ENCODE results near the gene HPN. TPM values are rescaled to one million over a fixed set of nuclear protein-coding genes. Genes with fewer than 3 reads are reported as not detected.

The HPN gene
- total and polyA plus RNA-seq, 2 of the 13 experiments (the other 11 are each of a cell fraction or from before 2014, with no cell fraction given): 46.7 to 261 TPM

DNA sequence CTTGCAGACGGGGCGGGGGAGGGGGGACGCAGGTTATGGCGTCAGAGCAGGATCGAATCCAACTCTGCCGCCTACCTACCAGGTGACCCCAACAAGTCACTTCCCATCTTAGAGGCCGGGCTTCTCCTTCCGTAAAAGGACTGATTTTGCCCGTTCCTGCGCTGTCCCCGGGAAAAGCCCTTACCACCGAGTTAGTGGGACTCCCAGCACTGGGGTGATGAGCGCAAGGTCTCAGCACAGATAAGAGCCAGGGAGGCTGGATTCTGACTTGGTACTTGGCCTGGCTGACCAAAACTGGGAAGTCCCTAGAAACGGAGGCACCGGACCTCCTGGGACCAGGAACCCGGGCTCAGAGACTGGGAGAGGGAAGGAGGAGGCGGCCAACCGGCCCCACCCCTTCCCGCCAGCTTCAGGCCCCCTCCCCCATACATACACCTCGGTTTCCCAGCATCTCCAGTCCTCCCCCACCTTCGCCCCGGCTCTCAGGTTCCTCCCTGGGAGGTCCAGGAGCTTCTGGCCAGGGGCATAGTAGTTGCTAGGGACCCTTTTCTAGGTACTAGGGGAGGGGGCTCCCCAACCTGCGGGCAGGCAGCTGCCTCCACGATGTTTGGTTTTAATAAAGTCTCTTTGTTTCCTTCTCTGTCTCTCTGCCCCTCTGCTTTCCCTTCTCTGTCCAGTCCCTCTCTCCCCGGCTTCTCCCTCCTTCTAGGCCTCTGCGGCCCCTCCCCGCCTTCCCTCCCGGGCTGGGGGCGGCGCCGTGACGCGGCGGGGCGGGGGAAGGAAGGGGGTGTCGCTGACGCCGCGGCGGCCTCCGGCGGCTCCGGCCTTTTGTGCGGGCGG, 41.8 kb upstream of the HPN start, which contains the start of gene GRAMD1A (continued):
- TF ChIP-seq, protein P1, sequence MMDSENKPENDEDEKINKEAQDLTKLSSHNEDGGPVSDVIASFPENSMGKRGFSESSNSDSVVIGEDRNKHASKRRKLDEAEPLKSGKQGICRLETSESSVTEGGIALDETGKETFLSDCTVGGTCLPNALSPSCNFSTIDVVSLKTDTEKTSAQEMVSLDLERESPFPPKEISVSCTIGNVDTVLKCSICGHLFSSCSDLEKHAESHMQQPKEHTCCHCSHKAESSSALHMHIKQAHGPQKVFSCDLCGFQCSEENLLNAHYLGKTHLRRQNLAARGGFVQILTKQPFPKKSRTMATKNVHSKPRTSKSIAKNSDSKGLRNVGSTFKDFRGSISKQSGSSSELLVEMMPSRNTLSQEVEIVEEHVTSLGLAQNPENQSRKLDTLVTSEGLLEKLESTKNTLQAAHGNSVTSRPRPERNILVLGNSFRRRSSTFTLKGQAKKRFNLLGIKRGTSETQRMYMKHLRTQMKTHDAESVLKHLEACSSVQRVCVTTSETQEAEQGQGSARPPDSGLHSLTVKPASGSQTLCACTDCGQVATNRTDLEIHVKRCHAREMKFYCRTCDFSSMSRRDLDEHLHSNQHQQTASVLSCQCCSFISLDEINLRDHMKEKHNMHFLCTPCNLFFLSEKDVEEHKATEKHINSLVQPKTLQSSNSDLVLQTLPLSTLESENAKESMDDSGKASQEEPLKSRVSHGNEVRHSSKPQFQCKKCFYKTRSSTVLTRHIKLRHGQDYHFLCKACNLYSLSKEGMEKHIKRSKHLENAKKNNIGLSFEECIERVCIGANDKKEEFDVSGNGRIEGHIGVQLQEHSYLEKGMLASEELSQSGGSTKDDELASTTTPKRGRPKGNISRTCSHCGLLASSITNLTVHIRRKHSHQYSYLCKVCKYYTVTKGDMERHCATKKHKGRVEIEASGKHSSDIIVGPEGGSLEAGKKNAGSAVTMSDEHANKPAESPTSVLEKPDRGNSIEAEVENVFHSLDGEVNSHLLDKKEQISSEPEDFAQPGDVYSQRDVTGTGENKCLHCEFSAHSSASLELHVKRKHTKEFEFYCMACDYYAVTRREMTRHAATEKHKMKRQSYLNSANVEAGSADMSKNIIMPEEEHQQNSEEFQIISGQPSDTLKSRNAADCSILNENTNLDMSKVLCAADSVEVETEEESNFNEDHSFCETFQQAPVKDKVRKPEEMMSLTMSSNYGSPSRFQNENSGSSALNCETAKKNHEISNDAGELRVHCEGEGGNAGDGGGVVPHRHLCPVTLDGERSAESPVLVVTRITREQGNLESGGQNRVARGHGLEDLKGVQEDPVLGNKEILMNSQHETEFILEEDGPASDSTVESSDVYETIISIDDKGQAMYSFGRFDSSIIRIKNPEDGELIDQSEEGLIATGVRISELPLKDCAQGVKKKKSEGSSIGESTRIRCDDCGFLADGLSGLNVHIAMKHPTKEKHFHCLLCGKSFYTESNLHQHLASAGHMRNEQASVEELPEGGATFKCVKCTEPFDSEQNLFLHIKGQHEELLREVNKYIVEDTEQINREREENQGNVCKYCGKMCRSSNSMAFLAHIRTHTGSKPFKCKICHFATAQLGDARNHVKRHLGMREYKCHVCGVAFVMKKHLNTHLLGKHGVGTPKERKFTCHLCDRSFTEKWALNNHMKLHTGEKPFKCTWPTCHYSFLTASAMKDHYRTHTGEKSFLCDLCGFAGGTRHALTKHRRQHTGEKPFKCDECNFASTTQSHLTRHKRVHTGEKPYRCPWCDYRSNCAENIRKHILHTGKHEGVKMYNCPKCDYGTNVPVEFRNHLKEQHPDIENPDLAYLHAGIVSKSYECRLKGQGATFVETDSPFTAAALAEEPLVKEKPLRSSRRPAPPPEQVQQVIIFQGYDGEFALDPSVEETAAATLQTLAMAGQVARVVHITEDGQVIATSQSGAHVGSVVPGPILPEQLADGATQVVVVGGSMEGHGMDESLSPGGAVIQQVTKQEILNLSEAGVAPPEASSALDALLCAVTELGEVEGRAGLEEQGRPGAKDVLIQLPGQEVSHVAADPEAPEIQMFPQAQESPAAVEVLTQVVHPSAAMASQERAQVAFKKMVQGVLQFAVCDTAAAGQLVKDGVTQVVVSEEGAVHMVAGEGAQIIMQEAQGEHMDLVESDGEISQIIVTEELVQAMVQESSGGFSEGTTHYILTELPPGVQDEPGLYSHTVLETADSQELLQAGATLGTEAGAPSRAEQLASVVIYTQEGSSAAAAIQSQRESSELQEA (CRISPR knock-in tag; IDR thresholded peaks at IDR 0.05; ENCODE audit: not compliant biosample characterization): no peak
- no peak for TF ChIP-seq ZKSCAN8 (CRISPR knock-in tag; IDR thresholded peaks at IDR 0.05; ENCODE audit: borderline replicate concordance)
- TF ChIP-seq, protein P2, sequence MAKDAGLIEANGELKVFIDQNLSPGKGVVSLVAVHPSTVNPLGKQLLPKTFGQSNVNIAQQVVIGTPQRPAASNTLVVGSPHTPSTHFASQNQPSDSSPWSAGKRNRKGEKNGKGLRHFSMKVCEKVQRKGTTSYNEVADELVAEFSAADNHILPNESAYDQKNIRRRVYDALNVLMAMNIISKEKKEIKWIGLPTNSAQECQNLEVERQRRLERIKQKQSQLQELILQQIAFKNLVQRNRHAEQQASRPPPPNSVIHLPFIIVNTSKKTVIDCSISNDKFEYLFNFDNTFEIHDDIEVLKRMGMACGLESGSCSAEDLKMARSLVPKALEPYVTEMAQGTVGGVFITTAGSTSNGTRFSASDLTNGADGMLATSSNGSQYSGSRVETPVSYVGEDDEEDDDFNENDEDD (CRISPR knock-in tag; IDR thresholded peaks at IDR 0.05; ENCODE audit: borderline replicate concordance): no peak
- 0 out of 2 replicates have a peak, but pooled peaks have one; percentile 17 for TF ChIP-seq RXRA (CRISPR knock-in tag; IDR thresholded peaks at IDR 0.05)
- peak; percentile 92 for TF ChIP-seq ZBTB21 (CRISPR knock-in tag; IDR thresholded peaks at IDR 0.05)
- TF ChIP-seq HNF4A (CRISPR knock-in tag; IDR thresholded peaks at IDR 0.05): no peak
- TF ChIP-seq CBX5 (CRISPR knock-in tag; IDR thresholded peaks at IDR 0.05; ENCODE audit: borderline replicate concordance): no peak
- TF ChIP-seq AGO1 (IDR thresholded peaks at IDR 0.05; ENCODE audit: low read depth, low read length, poor library complexity, severe bottlenecking): no peak
- TF ChIP-seq SP4 (CRISPR knock-in tag; IDR thresholded peaks at IDR 0.05): peak; percentile 19
- no peak for TF ChIP-seq MEIS1 (CRISPR knock-in tag; IDR thresholded peaks at IDR 0.05; ENCODE audit: borderline replicate concordance)
- TF ChIP-seq HOXA7 (CRISPR knock-in tag; IDR thresholded peaks at IDR 0.05): no peak
- TF ChIP-seq KLF9 (CRISPR knock-in tag; IDR thresholded peaks at IDR 0.05; ENCODE audit: low read depth): no peak
- TF ChIP-seq ZMYM4 (CRISPR knock-in tag; IDR thresholded peaks at IDR 0.05): 0 out of 2 replicates have a peak, but pooled peaks have one; percentile 11
- TF ChIP-seq KDM2A (CRISPR knock-in tag; IDR thresholded peaks at IDR 0.05; ENCODE audit: borderline replicate concordance, low read depth): 0 out of 2 replicates have a peak, but pooled peaks have one; percentile 41
- peak; percentile 64; the same call in 1 of the 2 replicates for TF ChIP-seq MAZ (IDR thresholded peaks at IDR 0.05; ENCODE audit: borderline replicate concordance, low read depth, low read length)
- 0 out of 2 replicates have a peak, but pooled peaks have one; percentile 18 for TF ChIP-seq MAZ (CRISPR knock-in tag; IDR thresholded peaks at IDR 0.05; ENCODE audit: low read depth)
- TF ChIP-seq, protein P3, sequence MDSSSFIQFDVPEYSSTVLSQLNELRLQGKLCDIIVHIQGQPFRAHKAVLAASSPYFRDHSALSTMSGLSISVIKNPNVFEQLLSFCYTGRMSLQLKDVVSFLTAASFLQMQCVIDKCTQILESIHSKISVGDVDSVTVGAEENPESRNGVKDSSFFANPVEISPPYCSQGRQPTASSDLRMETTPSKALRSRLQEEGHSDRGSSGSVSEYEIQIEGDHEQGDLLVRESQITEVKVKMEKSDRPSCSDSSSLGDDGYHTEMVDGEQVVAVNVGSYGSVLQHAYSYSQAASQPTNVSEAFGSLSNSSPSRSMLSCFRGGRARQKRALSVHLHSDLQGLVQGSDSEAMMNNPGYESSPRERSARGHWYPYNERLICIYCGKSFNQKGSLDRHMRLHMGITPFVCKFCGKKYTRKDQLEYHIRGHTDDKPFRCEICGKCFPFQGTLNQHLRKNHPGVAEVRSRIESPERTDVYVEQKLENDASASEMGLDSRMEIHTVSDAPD (CRISPR knock-in tag; IDR thresholded peaks at IDR 0.05): 0 out of 2 replicates have a peak, but pooled peaks have one; percentile 30
- TF ChIP-seq EED (CRISPR knock-in tag; IDR thresholded peaks at IDR 0.05): no peak
- peak; percentile 15; the same call in 1 of the 2 replicates for TF ChIP-seq ZMAT3 (CRISPR knock-in tag; conservative IDR thresholded peaks at IDR 0.05)
